Measurements from ENCODE around the gene CFAP74. TPM values are rescaled to one million over a fixed set of nuclear protein-coding genes. Genes with fewer than 3 reads are reported as not detected.

The CFAP74 gene
- total RNA-seq, 3 donors from 2014 or later (not counting 1 experiment from before 2014, with no cell fraction given), result not detected

GRCh38 chr1:1988061-1988945 is 15.3 kb downstream of the CFAP74 start:
- no peak overlapping the region for H3K4me3 ChIP-seq (ENCODE audit: low read length)
- no peak overlapping the region for H3K4me3 Mint-ChIP-seq
- no peaks in the 10 kb centered on the region for H3K36me3 Mint-ChIP-seq
- no peaks in the 10 kb centered on the region for H3K4me1 Mint-ChIP-seq
- no peak for TF ChIP-seq CTCF (IDR thresholded peaks at IDR 0.05)
- no peak overlapping the region for H3K27ac Mint-ChIP-seq
- H3K4me1 ChIP-seq (ENCODE audit: control insufficient read depth, insufficient read depth, low read length), result no peaks in the 10 kb centered on the region
- no peaks in the 10 kb centered on the region for H3K36me3 ChIP-seq (ENCODE audit: control insufficient read depth, insufficient read depth, low read length)
- H3K9me3 ChIP-seq (ENCODE audit: control insufficient read depth, insufficient read depth, low read length), result no peaks in the 10 kb centered on the region
- intact Hi-C loops (cut with micrococcal nuclease), result no loop called here
- WGBS (ENCODE audit: insufficient coverage), result 73% methylated on average over 23 of the region's 29 CpGs
- H3K9me3 Mint-ChIP-seq, result no peaks in the 10 kb centered on the region
- no peaks in the 10 kb centered on the region for H3K27me3 ChIP-seq (ENCODE audit: control insufficient read depth, insufficient read depth, low read length)
- ATAC-seq (no peak), DNase-seq (no peak)
- H3K27ac ChIP-seq (ENCODE audit: low read length), result no peak overlapping the region
- H3K27me3 Mint-ChIP-seq (ENCODE audit: low read depth in 2 of 2), result no peaks in the 10 kb centered on the region

GRCh38 chr1:1987142-1987510 is 16.5 kb downstream of the CFAP74 start:
- no peak for ATAC-seq
- WGBS (ENCODE audit: insufficient coverage), result 83% methylated on average over 13 of the region's 13 CpGs
- no peak overlapping the region for H3K27ac Mint-ChIP-seq
- Histone ChIP-seq H3K36me3 (ENCODE audit: control insufficient read depth, insufficient read depth, low read length) (no peaks in the 10 kb centered on the region), H3K4me1 (ENCODE audit: control insufficient read depth, insufficient read depth, low read length) (no peaks in the 10 kb centered on the region), H3K9me3 (ENCODE audit: control insufficient read depth, insufficient read depth, low read length) (no peaks in the 10 kb centered on the region), H3K27ac (ENCODE audit: low read length) (no peak overlapping the region), H3K27me3 (ENCODE audit: control insufficient read depth, insufficient read depth, low read length) (no peaks in the 10 kb centered on the region), H3K4me3 (ENCODE audit: low read length) (no peak overlapping the region)
- DNase-seq, result no peak
- no peaks in the 10 kb centered on the region for H3K36me3 Mint-ChIP-seq
- H3K9me3 Mint-ChIP-seq, result no peaks in the 10 kb centered on the region
- no peak for TF ChIP-seq CTCF (IDR thresholded peaks at IDR 0.05)
- H3K4me3 Mint-ChIP-seq, result no peak overlapping the region
- intact Hi-C loops (cut with micrococcal nuclease), result no loop called here
- no peaks in the 10 kb centered on the region for H3K4me1 Mint-ChIP-seq
- H3K27me3 Mint-ChIP-seq (ENCODE audit: low read depth in 2 of 2), result no peaks in the 10 kb centered on the region

GRCh38 chr1:1986451-1987141 is 17.0 kb downstream of the CFAP74 start:
- Histone ChIP-seq H3K27me3 (ENCODE audit: control insufficient read depth, insufficient read depth, low read length) (no peaks in the 10 kb centered on the region), H3K9me3 (ENCODE audit: control insufficient read depth, insufficient read depth, low read length) (no peaks in the 10 kb centered on the region), H3K36me3 (ENCODE audit: control insufficient read depth, insufficient read depth, low read length) (no peaks in the 10 kb centered on the region), H3K4me3 (ENCODE audit: low read length) (no peak overlapping the region), H3K27ac (ENCODE audit: low read length) (no peak overlapping the region), H3K4me1 (ENCODE audit: control insufficient read depth, insufficient read depth, low read length) (no peaks in the 10 kb centered on the region)
- H3K36me3 Mint-ChIP-seq, result no peaks in the 10 kb centered on the region
- H3K27ac Mint-ChIP-seq, result no peak overlapping the region
- ATAC-seq, result no peak
- no peak overlapping the region for H3K4me3 Mint-ChIP-seq
- WGBS (ENCODE audit: insufficient coverage), result 84% methylated on average over 24 of the region's 24 CpGs
- no peak for DNase-seq
- TF ChIP-seq CTCF (IDR thresholded peaks at IDR 0.05), result no peak
- H3K9me3 Mint-ChIP-seq, result no peaks in the 10 kb centered on the region
- H3K27me3 Mint-ChIP-seq (ENCODE audit: low read depth in 2 of 2), result no peaks in the 10 kb centered on the region
- intact Hi-C loops (cut with micrococcal nuclease), result no loop called here
- no peaks in the 10 kb centered on the region for H3K4me1 Mint-ChIP-seq
